GM18519 (cell line): ENCODE data around the gene DHX34.

ENCODE experiments used
- ATAC-seq: cut with Tn5 transposase; IDR thresholded peaks from one replicate; pipeline ENCODE4 v1.9.1; 2021; ENCODE audit warnings: mild to moderate bottlenecking, moderate library complexity; ENCODE audit not compliant: unreplicated experiment, low FRiP score

Gene DHX34

DNA sequence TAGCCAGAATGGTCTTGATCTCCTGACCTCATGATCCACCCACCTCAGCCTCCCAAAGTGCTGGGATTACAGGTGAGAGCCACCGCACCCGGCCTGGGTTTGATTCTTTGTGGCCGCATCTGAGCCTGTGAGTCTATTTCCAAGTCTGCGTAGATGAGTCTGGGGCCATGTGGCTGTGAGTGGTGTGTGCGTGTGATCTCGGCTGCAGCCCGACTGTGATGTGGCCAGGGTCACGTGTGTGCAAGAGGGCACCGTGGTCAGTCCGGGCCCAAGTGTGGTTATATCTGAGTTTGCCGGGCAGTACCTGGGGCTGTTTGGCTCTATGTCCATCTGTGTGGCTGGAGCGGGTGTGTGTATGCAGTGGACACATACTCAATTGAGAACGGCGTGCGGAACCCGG lies 64.8 kb downstream of the DHX34 start:
- ATAC-seq, result no peak

DNA sequence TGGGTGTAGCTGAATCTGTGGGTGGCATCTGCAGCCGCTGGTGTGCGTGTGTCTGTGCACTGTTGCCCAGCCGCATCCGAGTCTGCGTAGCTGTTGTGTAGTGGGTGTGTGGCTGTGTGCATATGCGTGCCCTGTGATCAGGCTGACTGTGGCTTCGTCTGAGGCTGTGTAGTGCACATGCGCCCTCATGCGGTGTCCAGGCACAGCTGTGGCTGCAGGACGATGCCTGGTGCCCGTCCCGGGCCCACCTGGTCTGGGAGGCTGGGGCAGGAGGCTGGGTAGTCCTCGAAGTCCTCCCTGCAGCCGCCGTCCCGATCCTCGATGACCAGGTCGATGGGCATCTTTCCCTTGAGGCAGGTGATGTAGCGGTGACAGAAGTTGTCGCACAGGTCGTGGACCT lies 65.4 kb downstream of the DHX34 start:
- no peak for ATAC-seq

DNA sequence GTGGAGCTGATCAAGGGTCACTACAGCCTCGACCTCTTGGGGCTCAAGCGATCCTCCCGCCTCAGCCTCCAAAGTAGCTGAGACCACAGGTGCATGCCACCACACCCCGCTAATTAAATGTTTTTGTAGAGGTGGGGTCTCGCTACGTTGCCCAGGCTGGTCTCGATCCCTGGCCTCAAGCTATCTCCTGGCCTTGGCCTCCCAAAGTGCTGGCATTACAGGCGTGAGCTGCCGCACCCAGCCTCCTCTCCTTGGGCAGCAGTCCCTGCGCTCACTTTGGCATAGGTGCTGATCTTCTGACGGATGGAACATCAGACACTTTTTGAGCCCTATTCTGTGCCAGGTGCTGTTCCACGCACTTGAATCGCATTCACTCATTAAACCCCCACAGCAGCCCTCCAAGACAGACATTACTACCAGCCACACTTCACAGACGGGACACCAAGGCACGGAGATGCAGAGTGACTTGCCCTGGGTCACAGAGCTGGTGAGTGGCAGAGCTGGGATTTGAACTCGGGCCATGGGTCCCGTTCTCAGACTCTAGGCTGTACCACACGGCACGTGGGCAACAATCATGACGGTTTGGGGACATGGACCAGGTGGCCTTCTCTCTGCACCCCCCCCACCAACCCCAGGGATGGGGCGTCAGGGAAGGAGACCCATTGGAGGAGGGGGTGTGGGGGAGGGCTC lies 67.0 kb downstream of the DHX34 start:
- ATAC-seq, result no peak

DNA sequence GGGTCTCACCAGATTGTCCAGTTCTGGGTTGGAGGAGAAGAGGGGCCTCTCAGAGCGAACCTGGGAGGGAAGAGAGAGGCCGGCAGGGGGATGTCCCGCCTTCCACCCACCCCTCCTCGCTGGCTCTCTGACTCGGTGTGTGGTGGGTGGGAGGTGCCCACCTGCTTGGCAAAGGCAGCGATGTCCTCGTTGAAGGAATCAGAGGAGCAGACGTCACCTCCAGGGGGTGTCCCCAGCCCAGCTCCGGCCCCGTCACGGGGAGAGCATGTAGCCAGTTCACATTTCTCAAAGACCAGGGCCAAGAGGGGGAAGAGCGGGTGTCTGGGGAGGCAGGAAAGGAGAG lies 67.5 kb downstream of the DHX34 start:
- ATAC-seq, result no peak

DNA sequence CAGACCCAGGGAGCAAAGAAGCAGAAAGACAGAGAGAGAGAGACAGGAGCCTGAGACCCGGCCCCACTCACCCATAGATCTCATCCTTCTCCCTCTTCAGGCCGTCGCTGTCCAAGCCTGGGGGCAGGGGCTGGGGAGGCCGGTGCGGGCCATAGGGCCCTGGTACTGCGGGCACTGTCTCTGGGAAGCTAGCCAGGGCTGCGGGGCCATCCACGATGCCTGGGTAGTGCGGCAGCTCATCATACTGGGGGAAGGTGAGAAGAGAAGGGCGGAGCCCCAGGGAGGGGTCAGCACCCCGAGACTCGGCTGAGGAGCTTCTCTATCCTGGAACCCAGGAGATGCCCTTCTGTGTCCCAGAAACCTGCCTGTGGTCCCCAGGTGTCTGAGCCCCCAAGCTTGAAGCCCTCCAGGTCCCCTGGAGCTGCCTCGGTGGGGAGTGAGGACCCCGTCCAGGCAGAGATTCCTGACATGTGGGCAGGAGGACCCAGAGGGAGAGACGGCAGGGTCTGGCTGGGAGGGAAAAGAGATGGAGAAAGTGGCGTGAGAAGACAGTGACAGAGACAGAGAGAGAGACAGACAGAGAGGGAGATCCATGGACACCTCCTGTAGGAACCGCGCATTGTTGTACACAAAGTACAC lies 68.1 kb downstream of the DHX34 start:
- no peak for ATAC-seq

DNA sequence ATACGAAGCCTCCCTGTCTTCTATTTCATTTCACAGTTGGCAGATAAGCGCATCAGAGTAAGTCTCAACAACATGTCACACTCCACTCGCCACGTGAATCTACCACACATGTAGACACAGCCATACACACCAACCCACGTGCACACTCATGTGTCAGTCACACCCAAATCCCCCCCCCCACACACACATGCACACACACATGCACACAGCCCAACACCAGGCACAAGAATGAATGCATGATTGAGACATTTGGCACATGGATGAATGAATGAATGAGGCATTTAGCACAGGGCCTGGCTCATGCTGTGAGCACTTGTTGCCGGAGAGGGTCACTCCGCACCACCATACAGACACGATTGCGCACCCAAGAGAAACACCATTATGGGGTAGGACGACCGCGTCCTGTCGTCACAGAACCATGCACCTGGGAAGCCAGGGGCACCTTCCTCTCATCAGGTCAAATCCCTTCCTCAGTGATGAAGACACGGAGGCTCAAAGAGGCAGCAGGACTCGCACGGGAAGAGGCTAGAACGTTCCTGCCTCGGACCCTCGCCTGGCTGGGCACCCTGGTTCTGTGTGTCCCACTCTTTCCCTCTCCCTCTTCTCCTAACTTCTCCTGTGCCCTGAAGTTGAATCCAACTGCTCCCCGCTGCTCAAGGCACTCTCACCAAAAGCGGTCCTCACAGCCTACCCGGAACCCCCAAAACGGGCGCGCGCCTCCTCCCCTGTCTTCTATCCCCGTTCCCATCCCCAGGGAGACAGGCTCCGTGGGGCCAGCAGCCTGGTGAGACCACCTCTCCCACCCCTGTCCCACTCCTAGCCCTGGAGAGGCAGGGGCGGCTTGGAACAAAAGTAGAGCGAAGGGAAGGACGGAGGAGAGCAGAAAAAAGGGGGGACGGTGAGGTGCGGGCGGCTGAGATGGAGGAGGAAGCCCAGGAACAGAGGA lies 68.9 kb downstream of the DHX34 start:
- ATAC-seq, result no peak

DNA sequence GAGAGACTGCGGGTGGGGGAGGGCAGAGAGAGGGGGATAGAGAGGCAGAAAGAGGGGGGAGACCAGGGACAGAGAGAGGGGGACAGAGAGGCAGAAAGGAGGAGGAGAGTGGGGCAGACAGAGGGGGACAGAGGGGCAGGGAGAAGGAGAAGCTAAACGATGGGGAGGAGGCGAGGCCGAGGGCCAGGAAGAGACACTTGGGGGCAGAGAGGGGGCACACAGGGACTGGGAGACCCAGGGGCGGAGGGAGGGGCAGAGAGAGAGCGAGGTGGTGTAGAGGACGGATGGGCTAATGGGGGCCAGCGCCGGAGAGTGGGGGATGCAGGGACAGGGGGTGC lies 69.5 kb downstream of the DHX34 start:
- no peak for ATAC-seq

DNA sequence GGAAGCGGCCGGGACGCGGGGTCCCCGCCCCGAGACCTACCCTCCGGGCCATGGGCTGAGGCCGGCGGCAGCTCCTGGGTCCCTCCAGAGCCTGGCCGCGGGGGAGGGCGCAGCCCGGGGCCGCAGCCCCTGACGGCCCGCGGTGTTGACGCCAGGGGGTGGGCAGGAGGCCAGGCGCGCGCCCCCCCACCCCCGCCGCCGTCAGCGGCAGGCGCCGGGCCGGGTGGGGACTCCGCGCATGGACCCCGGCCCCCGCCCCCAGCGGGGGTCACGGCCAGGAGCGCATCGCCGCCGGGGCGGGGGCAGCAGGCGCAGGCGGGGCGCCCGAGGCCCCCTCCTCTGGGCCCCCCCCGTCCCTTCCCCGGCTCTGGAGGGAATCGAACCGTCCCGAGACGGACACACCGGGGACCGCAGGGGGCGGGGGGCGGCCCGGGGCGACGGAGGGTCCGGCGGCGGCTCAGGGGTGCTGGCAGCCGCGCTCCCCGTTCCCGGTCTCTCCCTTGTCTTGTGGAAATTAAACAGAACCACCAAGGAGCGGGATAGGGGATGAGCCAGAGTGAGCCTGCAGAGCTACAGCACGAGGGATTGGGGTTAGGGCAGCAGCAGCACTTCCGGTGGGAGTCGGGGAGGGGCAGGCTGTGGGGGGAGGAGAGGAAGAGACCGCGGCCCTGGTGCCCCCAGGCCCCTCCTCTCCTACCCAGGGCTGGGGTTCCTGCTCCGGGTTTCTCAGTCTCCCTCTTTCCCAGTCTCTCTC lies 70.1 kb downstream of the DHX34 start, which contains the start of gene MEIS3:
Gene MEIS3 (minus strand): TSS at position 498 of the 754 bp plus-strand sequence. CDS start 446 bp downstream, at position 52.
- ATAC-seq, result no peak

DNA sequence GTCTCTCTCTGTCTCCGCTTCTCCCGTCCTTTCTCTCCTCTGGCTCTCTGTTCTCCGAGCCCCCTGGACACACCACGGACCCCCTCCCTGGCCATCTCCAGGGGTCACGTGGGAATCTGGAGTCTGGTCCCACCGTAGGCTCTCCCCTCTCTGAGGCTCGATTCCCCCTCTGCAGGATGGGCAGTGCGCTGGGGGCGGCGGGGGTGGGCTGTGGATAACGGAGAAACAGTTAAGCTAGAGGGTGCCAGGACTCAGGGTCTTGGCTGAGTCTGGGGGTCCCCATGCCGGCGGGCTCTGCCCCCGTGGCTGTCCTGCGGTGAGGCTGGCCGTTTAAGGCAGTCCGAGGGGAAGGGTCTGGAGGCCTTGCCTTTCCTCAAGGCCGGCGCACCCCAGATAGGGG lies 70.7 kb downstream of the DHX34 start:
- no peak for ATAC-seq

DNA sequence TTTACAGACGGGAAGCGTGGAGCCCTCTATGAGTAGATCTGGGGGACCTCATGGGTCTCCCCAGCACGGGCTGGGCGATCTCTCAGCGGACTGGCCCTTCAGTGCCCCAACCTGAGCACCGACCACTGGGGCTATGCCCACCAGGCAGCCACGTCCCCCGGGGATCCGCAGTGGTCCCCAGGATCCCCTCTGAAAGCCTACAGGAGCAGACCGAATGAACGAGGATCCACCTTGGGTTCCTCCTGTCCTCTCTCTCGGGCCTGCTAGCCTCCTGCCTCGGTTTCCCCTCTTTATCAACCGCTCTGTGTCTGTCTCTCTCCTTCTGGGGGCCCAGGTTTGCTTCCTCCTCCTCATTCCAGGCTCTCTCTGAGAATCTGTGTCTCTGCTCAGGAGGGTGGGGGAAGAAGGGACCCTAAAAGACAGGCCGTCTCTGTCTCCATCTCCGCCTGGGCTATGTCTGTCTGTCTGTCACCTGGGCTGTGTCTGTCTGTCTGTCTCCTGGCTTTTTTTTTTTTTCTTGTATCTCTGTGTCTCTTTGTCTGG lies 72.2 kb downstream of the DHX34 start:
- no peak for ATAC-seq

DNA sequence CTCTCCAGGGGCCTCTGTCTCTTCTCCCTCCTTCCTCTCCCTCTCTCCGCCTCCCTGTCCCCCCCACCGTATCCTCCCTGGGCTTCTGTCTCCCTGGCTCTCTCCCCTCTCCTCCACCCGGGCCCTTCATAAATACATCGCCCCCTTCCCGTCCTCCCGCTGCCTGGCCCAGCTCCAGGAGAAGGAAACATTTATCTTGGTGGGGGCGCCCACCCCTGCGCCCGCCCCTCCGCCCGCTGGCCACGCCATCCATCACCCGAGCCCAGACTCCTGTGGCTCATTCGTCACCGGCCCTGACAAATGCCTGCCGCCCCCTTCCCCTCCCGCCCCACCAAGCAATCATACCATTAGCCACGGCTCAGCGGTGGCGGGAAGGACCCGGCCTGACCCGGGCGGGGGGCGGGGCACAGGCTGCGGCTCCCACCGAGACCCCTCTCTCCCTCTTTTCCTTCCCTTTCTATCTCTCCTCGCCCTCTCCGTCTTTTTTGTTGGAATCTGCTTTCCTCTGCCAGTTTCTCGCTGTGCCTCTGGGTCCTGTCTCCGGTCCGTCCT lies 72.8 kb downstream of the DHX34 start:
- ATAC-seq, result no peak

DNA sequence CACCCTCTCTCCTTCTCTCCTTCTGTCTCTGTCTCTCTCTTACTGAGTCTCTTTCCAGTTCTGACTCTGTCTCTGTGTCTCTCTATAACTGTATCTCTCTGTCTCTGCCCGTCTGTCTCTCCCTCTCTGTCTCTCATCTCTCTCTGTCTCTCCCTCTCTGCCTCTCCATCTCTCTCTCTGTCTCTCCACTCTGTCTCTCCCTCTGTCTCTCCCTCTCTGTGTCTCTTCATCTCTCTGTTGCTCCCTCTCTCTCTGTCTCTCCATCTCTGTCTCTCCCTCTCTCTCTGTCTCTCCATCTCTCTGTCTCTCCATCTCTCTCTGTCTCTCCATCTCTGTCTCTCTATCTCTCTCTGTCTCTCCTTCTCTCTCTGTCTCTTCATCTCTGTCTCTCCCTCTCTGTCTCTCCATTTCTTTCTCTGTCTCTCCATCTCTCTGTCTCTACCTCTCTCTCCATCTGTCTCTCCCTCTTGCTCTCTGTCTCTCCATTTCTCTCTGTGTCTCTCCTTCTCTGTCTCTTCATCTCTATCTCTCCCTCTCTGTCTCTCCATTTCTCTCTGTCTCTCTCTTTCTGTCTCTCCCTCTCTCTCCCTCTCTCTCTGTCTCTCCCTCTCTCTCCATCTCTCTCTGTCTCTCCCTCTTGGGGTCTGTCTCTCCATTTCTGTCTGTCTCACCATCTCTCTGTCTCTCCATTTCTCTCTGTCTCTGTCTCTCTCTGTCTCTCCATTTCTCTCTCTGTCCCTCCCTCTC lies 73.5 kb downstream of the DHX34 start:
- no peak for ATAC-seq

DNA sequence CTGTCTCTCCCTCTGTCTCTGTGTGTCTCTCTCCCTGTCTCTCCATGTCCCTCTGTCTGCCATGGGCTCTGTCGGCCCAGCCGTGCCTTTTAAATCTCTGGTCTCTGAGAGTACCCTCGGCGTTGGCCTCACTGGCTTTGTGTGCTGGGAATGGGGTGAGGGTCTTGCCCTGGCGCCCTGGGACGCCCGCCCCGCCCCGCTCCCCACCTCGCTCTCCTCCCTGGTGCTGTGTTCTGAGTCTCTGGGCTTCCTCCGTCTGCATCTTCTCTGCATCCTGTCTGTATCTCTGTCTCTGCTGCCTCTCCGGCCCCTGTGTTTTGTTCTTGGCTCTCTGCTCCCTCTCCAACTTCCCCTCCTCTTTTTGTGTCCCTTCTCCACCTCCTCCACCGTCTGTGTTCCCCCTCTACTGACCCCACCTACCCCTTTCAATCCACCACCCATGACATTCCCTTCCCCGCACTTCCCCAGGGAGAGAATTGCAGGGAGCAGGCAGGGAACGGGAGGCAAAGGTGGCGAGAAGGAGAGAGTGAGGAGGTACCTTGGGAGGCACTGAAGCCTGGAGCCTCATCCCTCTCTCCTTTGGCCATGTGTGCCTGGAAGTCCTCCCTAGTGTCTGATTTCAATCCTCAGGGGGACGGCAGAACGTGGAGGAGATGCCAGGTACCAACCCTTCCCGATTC lies 74.2 kb downstream of the DHX34 start:
- ATAC-seq, result no peak

DNA sequence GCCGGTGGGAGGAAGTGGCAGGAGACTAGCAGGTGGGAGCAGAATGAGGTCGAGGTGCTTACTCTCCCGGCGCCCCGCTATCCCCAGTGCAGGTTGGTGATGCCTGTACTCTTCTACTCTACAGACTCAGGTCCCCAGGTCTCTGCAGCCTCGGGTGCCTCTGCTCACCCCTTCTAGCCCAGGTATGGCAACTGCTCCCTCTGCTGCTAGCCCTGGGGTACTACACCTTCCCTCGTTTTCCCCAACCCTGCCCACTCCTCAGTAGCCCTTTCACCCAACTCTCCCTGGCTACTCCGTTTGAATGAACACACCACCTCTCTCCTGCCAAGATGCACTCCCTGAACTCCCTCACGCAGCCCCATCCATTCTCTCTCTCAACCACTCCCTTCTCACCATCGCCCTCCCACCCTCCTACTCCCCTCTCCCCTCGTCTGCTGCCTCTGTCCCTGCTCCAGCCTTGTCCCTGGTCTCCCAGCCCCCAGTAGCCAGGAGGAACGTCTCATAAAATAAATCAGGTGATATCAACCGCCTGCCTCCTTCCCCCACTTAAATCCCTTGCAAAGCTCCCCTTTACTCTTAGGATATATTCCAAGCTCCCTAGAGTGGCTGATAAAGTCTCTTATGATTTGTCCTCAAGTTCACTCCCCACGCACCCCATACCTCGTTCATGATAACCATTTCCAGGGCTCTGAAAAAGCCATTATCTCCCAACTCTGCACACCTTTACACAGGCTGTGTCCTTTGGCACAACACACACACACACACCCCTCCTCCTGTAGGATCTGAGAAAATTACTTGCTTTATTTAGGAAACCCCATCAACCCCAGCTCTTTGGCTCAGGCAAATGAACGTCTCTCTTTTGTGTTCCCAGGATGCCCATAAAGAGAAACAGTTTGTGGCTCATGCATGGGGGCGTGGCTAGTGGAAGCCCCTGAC lies 78.4 kb downstream of the DHX34 start:
- no peak for ATAC-seq

DNA sequence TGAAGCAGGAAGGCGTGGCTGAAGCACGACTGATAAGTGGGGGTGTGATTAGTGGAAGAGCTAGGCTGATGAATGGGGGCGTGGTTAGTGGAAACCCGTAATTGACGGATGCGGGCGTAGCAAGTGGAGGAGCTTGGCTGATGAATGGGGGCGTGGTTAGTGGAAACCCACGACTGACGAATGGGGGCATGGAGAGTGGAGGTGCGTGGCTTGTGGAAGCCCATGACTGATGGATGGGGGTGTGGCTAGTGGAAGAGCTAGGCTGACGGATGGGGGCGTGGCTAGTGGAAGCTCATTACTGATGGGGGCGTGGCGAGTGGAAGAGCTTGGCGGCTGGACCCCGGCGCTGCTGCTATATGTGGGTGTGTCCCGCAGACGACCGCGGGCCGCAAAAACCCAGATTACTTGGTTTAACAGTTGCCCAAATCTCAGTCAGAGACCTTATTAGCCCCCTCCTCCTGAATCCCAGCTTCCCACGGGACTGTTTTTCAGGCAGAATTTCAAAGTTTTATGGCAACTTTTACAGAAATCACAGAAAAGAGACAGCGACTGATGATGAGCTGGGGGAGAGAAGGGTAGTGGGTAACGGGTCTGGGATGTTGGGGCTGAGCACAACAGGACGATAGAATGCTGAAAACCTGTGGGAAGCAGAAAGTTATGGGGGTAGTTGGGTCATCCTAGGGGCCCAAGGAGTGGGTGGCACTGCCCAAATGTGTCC lies 79.2 kb downstream of the DHX34 start:
- no peak for ATAC-seq

DNA sequence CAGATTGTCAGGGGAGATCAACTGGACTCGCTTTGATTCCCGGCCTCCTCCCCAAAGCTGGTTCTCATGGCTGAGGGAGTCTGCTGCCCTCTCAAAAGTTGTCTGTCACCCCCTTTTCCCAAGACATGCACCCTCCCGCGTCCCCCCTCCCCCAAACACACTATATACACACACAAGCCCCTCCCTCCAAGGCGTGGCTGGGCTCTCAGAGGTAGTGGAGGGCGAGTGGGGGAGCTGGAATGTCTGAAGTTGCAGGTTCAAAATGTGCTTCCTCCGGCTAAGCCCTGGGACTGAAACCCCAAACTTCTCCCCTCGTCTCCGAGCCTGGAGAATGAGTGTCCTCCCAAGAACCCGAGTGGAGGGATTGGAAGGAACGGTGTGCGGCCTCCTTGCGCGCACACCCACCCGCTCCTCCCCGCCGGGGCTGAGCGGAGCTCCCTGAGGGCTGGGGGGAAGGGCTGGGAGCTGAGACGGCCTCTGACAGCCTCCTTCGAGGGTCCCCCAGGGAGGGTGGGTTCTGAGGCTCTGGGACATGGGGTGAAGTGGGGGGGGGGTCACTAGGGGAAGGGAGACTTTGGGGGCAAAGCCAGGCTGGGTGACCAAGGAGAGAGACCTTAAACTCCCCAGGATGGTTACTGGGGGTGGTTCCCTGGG lies 80.2 kb downstream of the DHX34 start:
- ATAC-seq, result no peak
